NCI-H510A treated with DMSO at 0.1 percent for 48 hours (cell line): Measurements from ENCODE around the gene FRA10AC1.
"Not testable (repeated sequence)": the region's sequence is repeated elsewhere in the genome, so short reads cannot be mapped to it uniquely, and the experiment has no call there.

ENCODE experiments used
- DNase-seq: peaks from one replicate; lab custom pipeline; 2025; lab: John Stamatoyannopoulos, UW

The FRA10AC1 gene

DNA sequence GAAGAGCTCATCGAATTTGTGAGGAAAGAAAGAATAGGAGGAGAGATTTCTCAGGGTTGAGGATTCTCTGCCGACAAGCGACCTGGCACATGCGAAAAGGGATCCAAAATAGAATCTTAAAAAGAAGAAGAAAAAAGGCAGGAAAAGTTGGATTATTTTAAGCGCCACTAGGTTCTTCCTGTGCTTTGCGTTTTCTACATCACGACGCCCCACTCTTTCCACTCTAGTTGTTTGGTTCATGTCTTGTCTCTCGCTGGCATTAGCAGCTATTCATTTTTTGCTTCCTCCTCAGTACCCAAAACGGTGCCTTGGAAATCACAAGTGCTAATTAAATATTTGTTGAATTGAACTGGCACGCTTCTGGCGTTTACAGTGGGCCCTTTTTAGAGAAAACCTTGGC, 674 bp upstream of the FRA10AC1 start:
- peak; percentile 60 for DNase-seq

DNA sequence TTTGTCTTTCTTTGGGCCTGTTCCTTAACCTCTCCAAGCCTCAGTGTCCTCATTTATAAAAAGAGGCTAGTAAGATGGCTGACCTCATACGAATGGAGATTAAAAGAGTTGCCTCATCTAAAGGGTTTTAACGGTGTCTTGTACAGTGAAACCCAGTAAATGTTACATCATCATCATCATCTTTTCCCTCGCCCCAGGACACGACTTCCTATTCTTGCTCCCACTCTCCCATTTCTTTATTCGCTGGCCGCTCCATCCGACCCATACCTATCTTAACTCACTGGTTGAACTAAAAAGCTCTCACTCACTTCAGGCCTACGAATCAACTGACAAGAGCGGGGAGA, 554 bp downstream of the FRA10AC1 start:
- peak; percentile 49 for DNase-seq

DNA sequence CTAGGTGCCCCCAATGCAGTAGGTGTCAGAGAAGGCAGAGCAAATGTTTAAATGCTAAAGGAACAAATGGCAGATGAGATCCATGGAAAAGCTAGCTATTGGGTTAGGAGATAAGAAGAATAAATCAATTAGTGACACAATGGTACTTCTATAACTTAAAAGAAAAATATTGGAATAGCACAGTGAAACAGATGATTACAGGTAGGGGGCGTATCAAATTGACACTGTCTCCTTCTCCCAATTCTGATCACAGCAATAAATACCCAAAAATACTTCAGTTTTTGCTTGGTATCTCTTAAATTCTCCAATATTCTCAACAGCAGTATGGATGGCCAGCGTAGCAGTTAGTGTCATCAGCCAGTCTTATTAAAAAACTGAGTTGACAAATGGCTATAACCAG, 5.2 kb downstream of the FRA10AC1 start:
- no peak for DNase-seq

DNA sequence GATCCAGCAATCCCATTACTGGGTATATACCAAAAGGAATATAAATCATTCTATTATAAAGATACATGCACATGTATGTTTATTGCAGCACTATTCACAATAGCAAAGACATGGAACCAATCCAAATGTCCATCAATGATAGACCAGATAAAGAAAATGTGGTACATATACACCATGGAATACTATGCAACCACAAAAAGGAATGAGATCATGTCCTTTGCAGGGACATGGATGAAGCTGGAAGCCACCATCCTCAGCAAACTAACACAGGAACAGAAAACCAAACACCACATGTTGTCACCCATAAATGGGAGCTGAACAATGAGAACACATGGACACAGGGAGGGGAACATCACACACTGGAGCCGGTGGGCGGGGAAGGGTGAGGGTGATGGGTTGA, 5.8 kb downstream of the FRA10AC1 start:
- not testable (repeated sequence) for DNase-seq

DNA sequence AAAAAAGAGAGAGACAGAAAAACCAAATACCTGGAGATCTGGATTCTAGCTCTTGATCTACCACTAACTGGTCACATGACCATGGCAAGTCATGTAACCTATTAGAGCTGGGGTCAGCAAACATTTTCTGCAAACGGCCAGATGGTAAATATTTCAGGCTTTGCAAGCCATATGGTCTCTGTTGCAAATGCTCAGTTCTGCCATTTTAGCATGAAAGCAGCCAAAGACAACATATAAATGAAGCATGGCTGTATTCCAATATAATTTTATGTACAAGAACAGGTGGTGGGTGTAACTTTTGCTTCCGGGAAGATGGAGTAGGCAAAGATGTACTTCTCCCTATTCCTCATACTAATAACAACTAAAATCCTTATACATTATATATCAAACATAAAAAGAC, 6.7 kb downstream of the FRA10AC1 start:
- no peak for DNase-seq

DNA sequence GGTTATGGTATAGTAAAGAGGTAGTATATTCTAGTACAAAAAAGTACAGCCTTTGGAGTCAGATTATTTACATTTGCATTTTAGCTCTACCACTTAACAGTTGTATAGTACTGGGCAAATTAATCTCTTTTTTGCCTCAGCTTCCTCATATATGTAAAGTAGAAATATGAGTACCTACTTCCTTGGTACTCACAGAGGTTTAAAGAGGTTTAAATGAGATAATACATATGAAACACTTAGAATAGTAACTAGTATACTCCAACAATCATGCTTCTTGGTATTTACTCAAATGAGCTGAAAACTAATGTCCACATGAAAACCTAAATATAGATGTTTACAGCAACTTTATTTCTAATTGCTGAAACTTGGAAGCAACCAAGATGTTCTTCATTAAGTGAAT, 14.7 kb downstream of the FRA10AC1 start:
- no peak for DNase-seq

DNA sequence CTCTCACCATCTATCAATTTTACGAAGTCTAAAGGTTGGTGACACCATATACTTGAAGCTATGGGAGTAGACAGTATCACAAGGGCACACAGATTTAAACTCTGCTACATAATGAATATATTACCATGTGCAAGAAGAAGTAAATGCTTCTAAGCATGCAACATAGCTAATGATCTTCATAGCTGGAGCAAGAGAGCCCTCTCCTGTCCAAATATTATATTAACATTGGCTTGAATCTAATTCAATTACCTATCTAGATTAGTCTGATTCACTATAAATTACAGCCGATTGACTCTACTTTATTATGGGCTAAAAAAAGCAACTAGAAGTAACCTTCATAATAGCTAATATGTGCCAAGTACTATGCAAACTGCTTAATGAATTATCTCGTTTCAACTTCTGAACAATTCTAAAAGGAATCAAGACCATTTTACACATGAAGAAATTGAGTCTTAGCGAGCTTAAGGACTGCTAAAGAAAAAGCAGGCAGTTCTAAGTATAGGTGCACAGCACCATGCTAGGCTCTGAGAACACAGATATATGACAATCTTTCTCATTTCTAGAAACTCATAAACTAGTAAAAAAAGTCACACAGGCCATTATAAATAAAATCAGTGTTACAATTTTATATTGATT, 21.9 kb downstream of the FRA10AC1 start:
- peak; percentile 56 for DNase-seq

DNA sequence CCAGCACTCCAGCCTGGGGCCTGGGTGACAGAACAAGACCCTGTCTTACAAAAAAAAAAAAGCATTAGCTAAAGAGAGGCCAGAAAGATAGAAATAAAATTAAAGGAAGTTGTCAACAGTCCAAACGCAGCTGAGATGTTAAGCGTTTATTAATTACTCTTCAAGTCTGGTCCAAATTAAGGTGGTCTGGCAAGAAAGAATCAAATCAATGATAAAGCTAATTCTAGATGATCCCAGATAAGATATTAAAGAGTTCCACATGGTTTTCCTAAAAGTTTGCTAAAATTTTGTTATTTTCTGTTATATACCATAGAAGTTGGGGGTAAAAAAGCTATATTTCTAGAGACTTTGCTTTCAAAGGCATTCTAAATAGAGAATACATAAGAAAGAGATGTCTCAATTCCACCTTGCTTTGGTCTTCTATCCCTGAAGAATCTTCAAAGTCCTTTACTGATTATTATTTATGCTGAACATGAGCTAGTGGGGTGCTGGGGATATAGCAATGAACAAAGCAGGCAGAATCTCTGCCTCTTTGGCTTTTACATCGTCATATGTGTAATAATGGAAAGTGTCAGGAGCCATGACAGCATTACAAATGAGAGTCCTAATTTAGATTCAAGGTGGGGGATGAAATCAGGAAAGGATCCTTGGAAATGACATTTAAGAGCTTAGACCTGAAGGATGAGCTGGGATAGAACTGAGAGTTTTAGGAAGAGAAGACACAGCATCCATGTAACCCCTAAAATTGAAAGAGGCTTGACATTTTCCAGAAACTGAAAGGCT, 23.4 kb downstream of the FRA10AC1 start:
- DNase-seq: no peak

DNA sequence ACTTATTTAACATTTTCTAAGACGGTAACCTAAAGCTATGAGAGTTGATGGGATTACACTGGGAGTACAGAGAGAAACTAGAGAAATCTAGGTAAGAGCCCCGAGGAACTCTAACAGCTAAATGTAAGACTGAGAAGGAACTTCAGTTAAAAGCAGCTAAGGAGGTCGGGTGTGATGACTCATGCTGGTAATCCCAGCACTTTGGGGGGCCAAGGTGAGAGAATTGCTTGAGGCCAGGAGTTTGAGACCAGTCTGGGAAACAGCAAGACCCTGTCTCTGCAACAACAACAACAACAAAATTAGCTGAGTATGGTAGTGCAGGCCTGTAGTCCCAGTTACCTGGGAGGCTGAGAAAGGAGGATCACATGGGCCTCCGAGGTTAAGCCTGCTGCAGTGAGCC, 24.0 kb downstream of the FRA10AC1 start:
- no peak for DNase-seq

DNA sequence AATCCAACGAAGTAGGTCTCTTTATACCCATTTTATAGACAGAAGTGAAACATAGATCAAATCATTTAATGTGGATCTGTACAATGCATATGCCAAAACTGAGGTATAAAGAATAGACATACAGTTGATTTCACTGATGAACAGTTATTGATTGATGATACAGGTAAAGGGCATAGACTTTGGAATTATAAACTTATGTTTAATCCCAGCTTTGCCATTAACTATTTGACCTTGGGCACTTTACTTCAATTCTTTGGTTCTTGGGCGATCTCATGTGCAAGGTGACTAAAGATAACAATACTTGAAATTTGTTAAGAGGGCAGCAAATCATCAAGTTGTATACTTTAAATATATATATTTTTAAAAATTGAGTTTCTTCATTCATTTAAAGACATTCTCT, 28.6 kb downstream of the FRA10AC1 start:
- no peak for DNase-seq

DNA sequence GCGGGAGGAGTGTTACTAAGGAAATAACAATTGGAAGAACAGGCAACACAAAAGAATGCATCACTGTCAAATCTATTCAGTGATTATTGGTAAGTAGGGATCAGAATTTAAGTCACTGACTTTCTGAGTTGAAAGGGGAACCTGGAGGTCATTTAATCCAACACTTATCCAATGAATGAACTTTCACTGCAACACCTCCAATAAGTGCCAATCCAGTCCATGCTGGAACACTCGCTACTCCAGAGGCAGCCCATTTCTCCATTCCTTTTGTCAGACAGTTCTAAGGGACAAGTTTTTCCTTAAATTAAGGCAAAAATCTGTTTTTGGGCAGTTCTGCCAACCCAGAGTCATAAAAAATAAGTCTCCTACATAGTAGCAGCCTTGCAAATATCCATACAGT, 29.5 kb downstream of the FRA10AC1 start:
- no peak for DNase-seq

DNA sequence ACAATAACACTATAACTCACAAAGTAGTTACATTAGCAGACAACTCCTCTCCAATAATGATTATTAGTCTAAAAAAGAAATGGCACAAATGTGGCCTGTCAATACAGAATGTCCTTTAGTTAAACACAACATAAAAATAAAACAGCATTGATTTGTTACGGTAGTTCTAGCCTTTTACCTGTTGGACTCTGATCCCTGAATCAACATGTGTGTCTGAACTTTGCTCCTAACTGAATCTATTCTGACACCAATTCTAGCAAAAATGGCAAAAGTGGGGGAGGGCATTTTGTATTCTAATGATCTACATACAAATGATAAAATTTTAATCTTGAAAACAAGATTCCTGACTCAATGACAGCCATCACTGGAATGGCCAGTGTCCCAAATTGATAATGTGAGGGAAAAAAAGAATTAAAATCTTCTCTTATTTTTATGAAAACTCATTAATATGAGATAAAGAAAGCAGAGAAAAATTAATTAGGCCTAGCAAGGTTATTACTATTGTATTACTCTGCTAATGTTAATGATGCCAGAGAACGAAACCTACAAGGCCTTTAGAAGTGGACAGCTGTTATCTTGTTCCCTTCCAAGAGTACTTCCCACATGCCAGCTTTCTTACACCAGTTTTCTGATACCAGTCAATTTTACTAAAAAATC, 30.2 kb downstream of the FRA10AC1 start:
- no peak for DNase-seq

DNA sequence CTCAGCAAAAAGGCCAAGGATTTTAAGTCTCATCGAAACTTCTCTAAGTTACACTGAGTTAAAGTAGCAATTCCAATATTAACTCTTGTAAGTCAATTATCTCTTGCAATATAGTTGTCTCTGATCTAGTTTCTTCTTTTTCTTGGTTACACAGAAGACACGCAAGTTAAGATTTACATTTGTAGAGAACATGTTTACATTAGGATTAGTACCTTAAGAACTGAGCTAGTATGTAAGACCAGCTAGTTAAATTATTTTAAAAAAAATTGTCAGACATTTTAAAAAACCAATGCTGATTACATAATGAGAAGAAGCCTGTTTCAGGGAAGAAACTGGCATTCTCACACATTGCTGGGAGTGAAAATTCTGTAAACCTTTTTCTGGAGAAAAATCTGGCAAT, 31.4 kb downstream of the FRA10AC1 start:
- no peak for DNase-seq

DNA sequence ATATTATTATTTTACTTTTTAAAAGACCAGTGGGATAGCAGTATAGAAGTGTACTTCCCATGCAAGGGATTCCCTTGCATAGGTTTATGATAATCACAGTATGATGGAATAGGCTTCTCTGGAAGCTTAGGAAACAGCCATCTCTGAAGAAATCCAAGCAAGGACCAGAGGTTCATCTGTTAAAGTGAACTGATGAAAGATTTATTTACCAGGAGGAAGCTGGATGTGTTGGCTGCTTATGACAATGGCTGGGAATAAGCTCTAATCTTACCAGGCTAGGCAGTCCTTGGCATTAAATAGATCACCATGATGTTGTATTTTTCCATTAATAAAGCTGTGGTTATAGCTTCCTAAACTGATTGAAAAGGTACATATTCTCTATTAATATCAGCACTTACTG, 32.0 kb downstream of the FRA10AC1 start:
- no peak for DNase-seq

DNA sequence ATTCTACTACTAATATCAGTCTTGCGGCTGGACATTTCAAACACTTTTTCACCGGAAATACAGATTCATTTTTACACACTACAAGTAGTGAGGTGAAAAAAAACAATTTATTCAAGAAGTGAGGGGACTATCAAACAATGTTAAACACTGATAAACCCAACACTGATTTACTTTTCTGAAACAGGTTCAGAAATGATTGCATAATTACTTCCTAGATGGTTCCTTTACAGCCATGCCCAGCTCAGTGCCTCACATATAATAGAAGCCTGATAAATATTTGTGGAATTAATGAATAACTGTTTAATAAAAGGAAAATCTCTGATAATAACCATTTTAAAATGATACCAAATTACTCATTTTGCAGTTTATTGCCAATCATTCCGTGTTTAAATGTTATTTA, 34.6 kb downstream of the FRA10AC1 start:
- DNase-seq: no peak

DNA sequence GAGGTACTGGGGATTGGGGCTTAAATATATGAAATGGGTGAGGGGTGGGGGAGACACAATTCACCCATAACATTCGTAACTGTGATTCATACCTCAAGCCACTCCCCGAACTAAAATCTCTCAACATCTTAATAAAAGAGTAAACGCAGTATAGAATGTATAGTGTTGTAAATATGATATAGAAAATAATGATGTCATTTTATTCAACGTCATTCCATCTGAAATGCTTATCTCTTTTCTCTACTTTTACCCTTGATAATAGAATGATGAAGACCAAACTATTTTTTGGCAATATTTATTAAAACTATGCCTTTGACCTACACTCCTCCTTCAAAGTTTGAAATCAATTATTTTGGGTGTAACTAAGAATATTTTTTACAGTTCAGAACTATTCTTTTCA, 36.4 kb downstream of the FRA10AC1 start:
- DNase-seq: no peak

DNA sequence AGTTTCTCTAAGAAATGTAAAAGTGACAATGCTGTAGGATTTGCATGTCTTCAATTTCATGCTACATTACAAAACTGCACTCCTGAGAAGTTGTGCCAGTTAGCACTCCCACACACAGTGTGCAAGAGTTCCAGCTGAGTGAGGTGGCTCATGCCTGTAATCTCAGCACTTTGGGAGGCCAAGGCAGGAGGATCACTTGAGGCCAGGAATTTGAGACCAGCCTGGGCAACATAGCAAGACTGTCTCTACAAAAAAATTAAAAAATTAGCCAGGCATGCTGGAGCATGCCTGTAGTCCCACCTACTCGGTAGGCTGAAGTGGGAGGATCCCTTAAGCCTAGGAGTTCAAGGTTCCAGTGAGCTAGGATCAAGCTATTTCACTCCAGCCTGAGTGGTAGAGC, 44.6 kb downstream of the FRA10AC1 start:
- no peak for DNase-seq

DNA sequence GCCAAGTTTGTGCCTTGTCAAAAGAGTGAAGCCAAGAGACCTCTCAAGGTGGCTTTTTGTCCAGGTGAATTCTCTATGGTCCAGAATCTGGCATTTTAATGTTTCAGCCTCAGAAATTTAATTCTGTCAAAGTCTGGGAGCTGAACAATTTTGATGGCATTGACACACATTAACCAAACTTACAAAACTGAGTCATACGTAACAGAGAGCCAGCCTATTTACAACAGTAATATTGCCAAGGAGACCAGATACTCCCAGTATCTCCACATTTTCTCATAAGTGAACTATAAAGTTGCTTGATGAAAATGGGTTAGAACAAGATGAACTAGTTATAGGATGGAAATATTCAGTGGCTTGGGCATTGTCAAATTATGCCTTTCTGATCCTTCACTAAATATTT, 46.2 kb downstream of the FRA10AC1 start:
- DNase-seq: no peak

DNA sequence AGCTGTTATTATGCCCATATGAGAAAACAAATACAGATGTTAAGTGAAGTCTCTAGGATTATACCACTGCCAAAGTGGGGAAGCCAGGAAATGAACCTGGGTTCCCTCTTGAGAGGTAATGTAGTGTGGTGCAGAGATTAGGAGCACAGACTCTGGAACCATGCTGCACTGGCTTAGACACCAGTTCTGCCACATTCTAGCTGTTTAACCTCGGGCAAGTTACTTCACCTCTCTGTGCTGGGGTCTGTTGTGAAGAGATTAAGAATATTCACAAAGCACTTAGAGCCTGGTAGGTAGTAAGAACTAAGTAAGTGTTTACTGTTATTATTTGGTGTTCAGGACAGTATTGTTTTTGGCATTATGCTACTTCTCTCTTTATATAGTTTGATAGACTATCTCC, 48.2 kb downstream of the FRA10AC1 start:
- no peak for DNase-seq

DNA sequence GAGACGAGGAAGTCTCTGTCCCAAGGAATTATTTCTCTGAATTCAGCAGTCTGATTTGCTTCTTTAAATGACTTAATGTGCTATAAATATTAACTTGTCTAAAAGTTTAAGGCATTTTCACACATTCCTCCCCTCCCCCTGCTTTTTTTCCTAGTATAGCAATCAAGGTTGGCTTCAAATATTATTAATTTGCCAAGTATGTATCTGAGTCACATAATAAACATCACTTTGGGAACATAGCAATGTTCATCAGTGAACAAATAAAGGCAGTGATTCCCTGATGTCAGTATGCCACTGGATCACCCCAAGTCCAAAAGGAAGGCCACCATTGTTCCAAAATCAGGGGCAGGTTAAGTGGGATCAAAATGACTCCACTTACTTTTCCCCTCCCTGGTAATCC, 49.5 kb downstream of the FRA10AC1 start:
- DNase-seq: no peak

DNA sequence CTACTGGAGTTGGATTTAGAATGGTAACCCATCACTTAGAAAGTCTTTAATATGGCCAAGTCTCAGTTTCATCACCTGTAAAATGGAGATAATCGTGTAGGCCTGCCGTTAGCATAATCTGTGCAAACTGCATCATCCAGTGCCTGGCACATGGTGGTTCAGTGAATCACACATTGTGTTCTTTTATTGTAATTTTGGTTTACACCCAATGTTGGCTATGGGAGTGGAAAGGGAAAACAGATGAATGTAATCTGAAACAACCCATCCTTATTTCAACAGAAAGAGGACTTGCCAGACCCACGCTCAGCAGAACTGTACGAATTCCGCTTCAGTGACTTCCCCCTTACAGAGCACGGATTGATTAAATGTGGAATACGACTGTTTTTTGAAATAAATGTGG, 62.6 kb downstream of the FRA10AC1 start:
- DNase-seq: no peak

DNA sequence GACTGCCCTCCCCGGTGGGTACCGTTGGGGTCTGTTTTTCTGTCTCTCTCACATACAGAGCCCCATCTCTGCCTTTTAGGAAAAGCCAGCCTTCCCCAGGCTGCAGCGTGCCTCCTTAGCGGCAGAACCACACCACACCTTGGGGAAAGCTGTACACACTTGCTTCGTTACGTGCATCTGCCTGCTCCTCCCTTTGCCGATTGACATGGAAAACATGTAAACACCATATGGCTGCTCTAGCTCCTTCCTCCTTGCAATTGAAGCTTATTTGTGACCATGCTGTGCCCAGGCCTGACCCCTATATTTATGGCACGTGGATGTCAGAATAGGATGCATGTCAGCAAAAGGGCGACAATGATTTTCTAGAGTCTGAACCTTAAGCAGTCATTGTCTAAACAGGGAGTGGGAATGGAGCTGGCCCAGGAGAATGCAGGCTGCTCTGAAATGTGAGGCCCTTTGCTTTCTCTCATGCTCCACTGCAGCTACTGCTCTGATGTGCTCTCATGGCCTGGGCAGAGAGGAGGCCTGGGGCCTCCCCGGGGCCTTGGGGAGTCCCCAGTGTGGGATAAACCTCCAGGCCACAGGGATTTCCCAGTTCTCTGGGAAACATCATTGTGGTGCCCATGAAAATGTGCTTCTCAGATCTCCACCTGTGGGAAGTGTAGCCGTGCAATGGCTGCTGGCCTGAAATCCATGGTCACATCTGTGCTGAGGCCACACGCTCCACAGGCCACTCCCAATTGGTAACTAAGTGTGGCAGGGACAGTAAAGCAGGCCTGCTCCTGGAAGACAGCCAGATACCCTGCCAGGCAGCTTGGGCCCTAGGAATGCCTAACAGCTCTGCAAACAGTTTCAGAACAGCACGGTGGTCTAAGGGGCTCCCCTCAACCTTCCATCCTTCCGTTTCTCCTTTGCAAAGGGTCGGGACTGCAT, 71.5 kb downstream of the FRA10AC1 start:
- no peak for DNase-seq
